GM12892 (cell line): ENCODE data around the gene TCF4.

Source experiments
- DNase-seq: peaks from one replicate; pipeline ENCODE4 v3.0.0; 2011; ENCODE audit not compliant: insufficient read length
- FAIRE-seq: peaks from 2 replicates; lab custom pipeline; 2011; peaks lifted over from hg19 to GRCh38; lab: Jason Lieb, UNC
- POLR2A ChIP-seq: IDR thresholded peaks from 2 replicates; pipeline ENCODE4 v1.6.1; 2011; ENCODE audit warnings: low read depth, low read length, control low read depth
- POLR2AphosphoS5 ChIP-seq: IDR thresholded peaks from 2 replicates; pipeline ENCODE4 v1.6.1; 2011; ENCODE audit warnings: low read depth, low read length, control low read depth
- TAF1 ChIP-seq: IDR thresholded peaks from 2 replicates; pipeline ENCODE4 v1.6.1; 2011; ENCODE audit warnings: low read depth, mild to moderate bottlenecking, control low read depth, low read length, borderline replicate concordance

Gene TCF4

GRCh38 chr18:55338978-55339650 lies 248.9 kb downstream of the TCF4 start:
- FAIRE-seq (no peak), DNase-seq (no peak)
- TF ChIP-seq POLR2AphosphoS5 (no peak), POLR2A (no peak), TAF1 (no peak)

- FAIRE-seq, result peak; percentile 30
- TF ChIP-seq POLR2AphosphoS5 (no peak), POLR2A (no peak), TAF1 (no peak)
- no peak for DNase-seq
These were observed 250.0 kb downstream of the TCF4 start for GRCh38 chr18:55337908-55338521.

GRCh38 chr18:55337138-55337537 lies 250.9 kb downstream of the TCF4 start:
- TF ChIP-seq POLR2AphosphoS5, result no peak
- FAIRE-seq (no peak), DNase-seq (no peak)

DNA sequence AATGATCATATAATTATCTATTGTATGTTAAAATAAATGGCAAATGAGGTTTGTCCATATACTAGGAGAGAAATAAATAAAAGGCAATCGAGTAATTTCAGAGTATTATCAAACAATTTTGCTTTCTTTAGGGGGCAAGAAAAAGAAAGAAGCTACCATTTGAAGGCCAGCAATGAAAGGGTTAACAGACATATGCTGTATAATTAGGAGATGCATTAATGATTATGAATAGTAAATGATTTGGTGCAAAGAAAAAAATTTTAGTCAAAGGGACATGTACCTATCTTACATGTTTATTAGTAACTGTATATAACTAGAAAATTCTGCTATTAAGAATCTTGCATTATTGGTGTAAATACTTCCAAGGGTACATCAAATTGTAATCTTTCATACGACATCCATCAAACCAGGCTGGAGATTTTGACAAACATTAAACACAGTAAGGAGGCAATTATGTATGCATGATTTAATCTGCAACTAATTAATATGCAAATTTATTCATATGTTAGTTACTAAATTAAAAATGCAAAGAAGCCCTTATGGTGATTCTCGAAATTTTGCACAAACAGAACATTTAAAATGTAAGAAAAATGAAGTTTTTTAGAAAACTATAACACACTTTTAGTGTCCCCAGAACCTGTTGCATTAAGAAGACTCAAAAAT lies 251.4 kb downstream of the TCF4 start:
- FAIRE-seq (peak; percentile 56), DNase-seq (no peak)
- TF ChIP-seq POLR2A, result no peak
- TF ChIP-seq TAF1, result no peak
- no peak for TF ChIP-seq POLR2AphosphoS5

- DNase-seq (no peak), FAIRE-seq (no peak)
- no peak for TF ChIP-seq POLR2A
These were observed 253.1 kb downstream of the TCF4 start for GRCh38 chr18:55334875-55335274.

DNA sequence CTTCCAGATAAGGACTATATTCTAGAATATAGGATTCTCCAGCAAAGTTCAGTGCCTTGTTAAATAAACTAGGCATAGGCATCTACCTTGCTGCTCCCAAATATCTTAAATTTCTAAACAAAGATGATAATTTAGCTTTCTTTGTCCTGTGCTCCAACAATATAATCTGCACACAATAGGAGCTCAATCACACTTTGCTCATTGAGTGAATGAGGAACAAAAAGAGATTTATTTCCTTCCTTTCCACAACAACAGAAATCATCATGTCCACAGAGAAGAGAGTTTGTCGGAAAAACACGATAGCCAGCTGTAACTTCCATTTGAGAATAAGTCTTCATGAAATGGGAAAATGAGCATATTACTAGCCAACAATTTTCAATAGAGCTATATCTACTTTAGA lies 256.7 kb downstream of the TCF4 start:
- FAIRE-seq, result no peak
- no peak for DNase-seq
- TF ChIP-seq POLR2A, result no peak
- no peak for TF ChIP-seq POLR2AphosphoS5
- no peak for TF ChIP-seq TAF1

DNA sequence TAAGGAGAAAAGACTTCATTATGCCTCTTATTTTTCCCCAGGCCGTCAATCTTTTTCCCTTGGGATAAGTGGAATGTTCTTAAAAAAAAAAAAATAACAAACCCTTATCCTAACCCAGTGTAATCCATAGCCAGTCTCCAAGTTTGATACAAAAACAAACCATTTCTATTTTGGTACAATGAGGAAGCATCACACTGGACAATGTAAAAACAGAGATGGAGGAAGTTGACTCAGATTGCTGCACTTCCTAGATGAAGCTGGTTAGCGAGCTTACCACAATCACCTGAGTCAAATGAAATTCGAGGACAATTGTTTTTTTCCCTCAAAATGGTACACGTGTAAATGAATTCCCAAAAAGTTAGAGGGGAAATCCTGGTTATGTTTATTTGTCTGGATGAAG lies 259.7 kb downstream of the TCF4 start:
- FAIRE-seq (peak; percentile 17), DNase-seq (no peak)
- TF ChIP-seq TAF1 (no peak), POLR2A (no peak)

DNA sequence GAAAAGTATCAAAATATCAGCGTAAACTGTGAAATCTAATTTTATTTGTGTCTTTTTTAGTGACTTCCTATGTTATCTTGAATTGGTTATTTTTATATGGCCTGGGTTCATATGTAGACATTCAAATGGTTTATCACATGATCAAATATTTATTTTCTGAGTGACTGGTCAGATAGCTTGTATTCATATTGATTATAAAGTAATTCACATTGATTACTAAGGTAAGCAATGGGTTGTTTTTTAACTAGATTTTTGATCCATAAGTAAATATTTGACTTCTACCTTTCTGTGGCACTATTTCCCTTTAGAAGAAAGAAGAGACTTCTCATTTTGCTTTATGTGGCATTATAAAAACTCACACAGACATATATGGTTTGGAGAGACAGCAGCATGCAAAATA lies 260.5 kb downstream of the TCF4 start:
- DNase-seq (no peak), FAIRE-seq (no peak)
- no peak for TF ChIP-seq POLR2A
- TF ChIP-seq TAF1, result no peak

DNA sequence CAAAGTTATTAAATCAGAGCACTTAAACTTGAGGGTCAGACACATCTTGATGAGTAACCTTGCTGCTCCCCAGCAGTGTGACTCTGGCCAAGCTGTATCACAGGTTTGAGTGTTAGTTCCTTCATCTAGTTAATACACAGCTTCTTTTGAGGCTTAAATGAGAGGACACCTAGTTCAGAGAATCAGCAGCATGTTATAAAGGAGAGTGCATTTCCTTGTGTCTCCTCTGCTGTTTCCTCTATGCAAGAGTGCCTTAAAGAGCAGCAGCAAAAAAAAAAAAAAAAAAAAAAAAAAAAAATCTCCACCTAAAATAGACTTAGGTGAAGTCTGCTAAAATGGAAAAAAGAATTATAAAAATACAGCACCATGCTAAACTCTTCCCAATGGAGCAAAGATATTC lies 261.9 kb downstream of the TCF4 start:
- TF ChIP-seq POLR2AphosphoS5, result no peak
- TF ChIP-seq TAF1, result no peak
- TF ChIP-seq POLR2A, result no peak
- DNase-seq (no peak), FAIRE-seq (peak; percentile 70)

- DNase-seq (no peak), FAIRE-seq (peak; percentile 81)
- TF ChIP-seq POLR2A (no peak), POLR2AphosphoS5 (no peak), TAF1 (no peak)
These were observed 263.8 kb downstream of the TCF4 start for GRCh38 chr18:55324166-55324565.

GRCh38 chr18:55323051-55323994 lies 264.7 kb downstream of the TCF4 start:
- DNase-seq, result no peak
- peak; percentile 92 for FAIRE-seq
- TF ChIP-seq TAF1, result no peak
- no peak for TF ChIP-seq POLR2A
- TF ChIP-seq POLR2AphosphoS5, result no peak
